ENCODE measurements around the gene LRIF1.
A peak's percentile ranks its signal among the peaks of the same experiment; 100 is the strongest.

LRIF1 gene

DNA sequence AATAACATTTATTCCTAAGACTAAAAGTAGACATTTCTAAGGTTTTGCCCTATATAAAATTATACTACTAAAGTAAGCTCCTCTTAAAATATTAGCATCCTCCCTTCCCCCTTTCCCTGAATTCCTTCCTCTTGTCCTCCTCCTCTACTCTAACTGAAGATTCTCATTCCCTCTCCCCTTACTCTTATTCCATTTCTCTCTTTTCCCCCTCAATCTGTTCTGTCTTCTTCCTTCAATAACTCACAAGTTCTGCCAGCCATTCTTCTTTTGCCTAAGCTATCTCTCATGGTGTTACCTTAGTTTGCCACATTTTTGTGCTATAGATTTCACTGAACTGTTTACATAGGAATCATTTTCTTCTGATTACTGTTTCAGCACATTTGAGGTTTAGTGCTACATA lies 10.7 kb downstream of the LRIF1 start:
- DNase-seq (ENCODE audit: low spot score): no peak
- ChIA-PET CTCF (no interaction called here), POLR2A (ENCODE audit: low non-redundant PET) (no interaction called here)
- no peak overlapping the region for H3K27ac ChIP-seq
- TF ChIP-seq, protein P1, sequence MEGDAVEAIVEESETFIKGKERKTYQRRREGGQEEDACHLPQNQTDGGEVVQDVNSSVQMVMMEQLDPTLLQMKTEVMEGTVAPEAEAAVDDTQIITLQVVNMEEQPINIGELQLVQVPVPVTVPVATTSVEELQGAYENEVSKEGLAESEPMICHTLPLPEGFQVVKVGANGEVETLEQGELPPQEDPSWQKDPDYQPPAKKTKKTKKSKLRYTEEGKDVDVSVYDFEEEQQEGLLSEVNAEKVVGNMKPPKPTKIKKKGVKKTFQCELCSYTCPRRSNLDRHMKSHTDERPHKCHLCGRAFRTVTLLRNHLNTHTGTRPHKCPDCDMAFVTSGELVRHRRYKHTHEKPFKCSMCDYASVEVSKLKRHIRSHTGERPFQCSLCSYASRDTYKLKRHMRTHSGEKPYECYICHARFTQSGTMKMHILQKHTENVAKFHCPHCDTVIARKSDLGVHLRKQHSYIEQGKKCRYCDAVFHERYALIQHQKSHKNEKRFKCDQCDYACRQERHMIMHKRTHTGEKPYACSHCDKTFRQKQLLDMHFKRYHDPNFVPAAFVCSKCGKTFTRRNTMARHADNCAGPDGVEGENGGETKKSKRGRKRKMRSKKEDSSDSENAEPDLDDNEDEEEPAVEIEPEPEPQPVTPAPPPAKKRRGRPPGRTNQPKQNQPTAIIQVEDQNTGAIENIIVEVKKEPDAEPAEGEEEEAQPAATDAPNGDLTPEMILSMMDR (conservative IDR thresholded peaks at IDR 0.05; ENCODE audit: low read depth): no peak

- TF ChIP-seq, protein P1 (conservative IDR thresholded peaks at IDR 0.05; ENCODE audit: low read depth): no peak
- no peak overlapping the region for H3K27ac ChIP-seq
- ChIA-PET POLR2A (ENCODE audit: low non-redundant PET) (no interaction called here), CTCF (no interaction called here)
- DNase-seq (ENCODE audit: low spot score): no peak
These were observed 11.7 kb downstream of the LRIF1 start for GRCh38 chr1:110952031-110952430.

DNA sequence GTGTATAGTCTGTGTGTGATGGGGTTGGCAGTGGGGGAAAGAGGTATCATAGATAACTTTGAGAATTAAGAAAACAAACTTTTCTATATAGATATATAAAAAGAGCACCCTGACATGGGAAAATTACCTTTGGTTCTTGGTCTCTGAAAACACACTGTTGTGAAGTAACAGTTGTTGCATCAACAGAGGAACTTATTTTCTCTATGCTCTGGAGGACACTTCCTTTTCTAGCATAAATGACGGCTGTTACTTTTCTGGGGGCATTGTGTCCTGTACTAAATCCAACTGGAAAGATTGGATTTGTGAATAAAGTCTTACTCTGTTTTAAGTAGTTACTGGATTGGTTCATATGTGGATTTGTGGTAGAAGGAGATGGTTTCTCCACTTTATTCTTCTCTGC lies 12.6 kb downstream of the LRIF1 start:
- CTCF ChIA-PET: no interaction called here

GRCh38 chr1:110948038-110948810 lies 15.5 kb downstream of the LRIF1 start:
- ChIA-PET POLR2A (ENCODE audit: low non-redundant PET) (no interaction called here), CTCF (interaction anchor here (0.7 kb wide), 1 partner anchor 11 kb away, joined by 3 read pairs; no protein-coding TSS in a partner anchor)
- H3K27ac ChIP-seq: no peak overlapping the region
- TF ChIP-seq, protein P1 (conservative IDR thresholded peaks at IDR 0.05; ENCODE audit: low read depth): no peak
- peak; percentile 5 for DNase-seq (ENCODE audit: low spot score)

More for the DNA sequence above, 12.6 kb downstream of the LRIF1 start:
- no peak overlapping the region for H3K27ac ChIP-seq
- POLR2A ChIA-PET (ENCODE audit: low non-redundant PET): no interaction called here
- no peak for DNase-seq (ENCODE audit: low spot score)
- TF ChIP-seq, protein P1 (conservative IDR thresholded peaks at IDR 0.05; ENCODE audit: low read depth): no peak

DNA sequence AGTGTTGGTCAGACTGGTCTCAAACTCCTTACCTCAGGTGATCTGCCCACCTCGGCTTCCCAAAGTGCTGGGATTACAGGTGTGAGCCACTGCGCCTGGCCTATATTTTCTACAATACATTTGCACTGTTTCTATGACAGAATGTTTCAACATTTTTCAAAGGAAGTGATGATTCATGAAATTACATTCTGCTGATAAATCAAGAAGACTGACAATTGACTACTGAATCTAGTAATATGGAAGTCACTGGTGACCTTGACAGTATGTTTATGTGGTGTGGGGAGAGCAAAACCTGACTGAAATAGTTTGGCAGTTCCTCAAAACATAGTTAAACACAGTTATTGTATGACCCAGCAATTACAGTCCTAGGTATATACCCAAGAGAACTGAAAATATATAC lies 18.1 kb downstream of the LRIF1 start:
- H3K27ac ChIP-seq: no peak overlapping the region
- POLR2A ChIA-PET (ENCODE audit: low non-redundant PET): no interaction called here
- CTCF ChIA-PET: no interaction called here
- TF ChIP-seq, protein P1 (conservative IDR thresholded peaks at IDR 0.05; ENCODE audit: low read depth): no peak
- no peak for DNase-seq (ENCODE audit: low spot score)

DNA sequence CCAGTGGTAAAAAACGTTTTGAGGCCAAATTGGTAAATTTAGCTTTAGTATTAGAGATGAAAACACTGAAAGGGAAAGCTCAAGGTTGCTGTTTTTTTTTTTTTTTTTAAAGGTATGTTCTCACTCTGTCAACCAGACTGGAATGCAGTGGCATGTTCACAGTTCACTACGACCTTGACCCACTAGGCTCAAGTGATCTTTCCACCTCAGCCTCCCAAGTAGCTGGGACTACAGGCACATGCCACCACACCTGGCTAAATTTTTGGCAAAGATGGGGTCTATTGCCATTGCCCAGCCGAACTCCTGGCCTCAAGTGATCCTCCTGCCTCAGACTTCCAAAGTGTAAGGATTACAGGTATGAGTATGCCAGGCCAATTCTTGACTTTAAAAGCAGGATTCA lies 18.9 kb downstream of the LRIF1 start:
- DNase-seq (ENCODE audit: low spot score): no peak
- H3K27ac ChIP-seq: no peak overlapping the region
- TF ChIP-seq, protein P1 (conservative IDR thresholded peaks at IDR 0.05; ENCODE audit: low read depth): no peak
- ChIA-PET CTCF (no interaction called here), POLR2A (ENCODE audit: low non-redundant PET) (no interaction called here)

All from RWPE1 (cell line).